Natural killer cell (primary cell): ENCODE measurements around the gene ADM5. TPM values are rescaled to one million over a fixed set of nuclear protein-coding genes. Genes with fewer than 3 reads are reported as not detected.

Source experiments
- ATAC-seq, 3 donors: fragments of 150-1000 bp in 2 of 3; fragments of 200-7000 bp in 1 of 3; cut with Tn5 transposase; 1 replicate in 1 of 3; 2 replicates in 2 of 3; pipeline ENCODE4 v1.10.0; 2021; ENCODE audit warnings: mild to moderate bottlenecking in 2 of 3, moderate library complexity in 2 of 3
- DNase-seq, 2 donors: peaks; one replicate each; pipeline versions ENCODE4 v3.0.0 to v3.0.0-alpha.2; 2013 to 2021; ENCODE audit warnings: mixed read lengths in 1 of 2
- H3K27ac ChIP-seq: one replicate; pipeline ENCODE4 v1.5.1; 2013; ENCODE audit warnings: mild to moderate bottlenecking, low read length
- H3K27me3 ChIP-seq: one replicate; pipeline ENCODE4 v1.6.1; 2013; ENCODE audit warnings: low read length; ENCODE audit not compliant: control insufficient read depth, insufficient read depth
- H3K36me3 ChIP-seq: one replicate; pipeline ENCODE4 v1.6.1; 2013; ENCODE audit warnings: low read length; ENCODE audit not compliant: control insufficient read depth, insufficient read depth
- H3K4me1 ChIP-seq: one replicate; pipeline ENCODE4 v1.6.1; 2013; ENCODE audit warnings: low read length; ENCODE audit not compliant: control insufficient read depth, insufficient read depth
- H3K4me3 ChIP-seq: one replicate; pipeline ENCODE4 v1.5.1; 2013; ENCODE audit warnings: low read length
- H3K9me3 ChIP-seq: one replicate; pipeline ENCODE4 v1.6.1; 2013; ENCODE audit warnings: low read length; ENCODE audit not compliant: control insufficient read depth, insufficient read depth
- H3K27ac Mint-ChIP-seq, 2 donors: one replicate each; pipeline ENCODE4 v1.8.0; 2022; ENCODE audit warnings: mild to moderate bottlenecking in 2 of 2, mixed read lengths in 2 of 2, moderate library complexity in 1 of 2
- H3K27me3 Mint-ChIP-seq, 2 donors: one replicate each; pipeline ENCODE4 v1.8.0; 2022; ENCODE audit warnings: low read depth in 2 of 2, mixed read lengths in 2 of 2
- H3K36me3 Mint-ChIP-seq: one replicate; pipeline ENCODE4 v1.8.0; 2022; ENCODE audit warnings: mixed read lengths
- H3K4me1 Mint-ChIP-seq, 2 donors: one replicate each; pipeline ENCODE4 v1.8.0; 2022; ENCODE audit warnings: mixed read lengths in 2 of 2
- H3K4me3 Mint-ChIP-seq: one replicate; pipeline ENCODE4 v1.8.0; 2022; ENCODE audit warnings: mild to moderate bottlenecking, moderate library complexity, mixed read lengths
- H3K9me3 Mint-ChIP-seq, 2 donors: one replicate each; pipeline ENCODE4 v1.8.0; 2022; ENCODE audit warnings: mixed read lengths in 2 of 2
- CTCF ChIP-seq: fragments of 200-600 bp; IDR thresholded peaks from one replicate; pipeline ENCODE4 v1.8.0; 2022; ENCODE audit warnings: antibody characterized with exemption
- WGBS: methylation state at CpG from one replicate; pipeline ENCODE4 v1.1.7; 2013; ENCODE audit warnings: missing lambda C conversion rate; ENCODE audit not compliant: insufficient coverage; 5-methylcytosine and 5-hydroxymethylcytosine counted together
- intact Hi-C: fragments of 100-400 bp; cut with micrococcal nuclease; formaldehyde crosslinking; loops from one replicate; pipeline ENCODE4 v1.14.2; 2022
- total RNA-seq, 4 donors: library from RNA; stranded (reverse); fragments of 120-200 nt in 1 of 4; gene quantifications; one replicate each; pipeline versions ENCODE4 v1.2.3 to v1.2.4, GENCODE V29; 2013 to 2022

The ADM5 gene
- total RNA-seq, 3 donors from 2014 or later (not counting 1 experiment from before 2014, with no cell fraction given): 2.3 to 2.9 (median 2.4) TPM

GRCh38 chr19:49677901-49678674 is 11.3 kb upstream of the ADM5 start:
- ATAC-seq: peak; percentile 14 to 17 (median 16)
- H3K4me3 Mint-ChIP-seq: peak overlapping the region; percentile 86
- no peaks in the 10 kb centered on the region for H3K36me3 Mint-ChIP-seq
- Histone ChIP-seq H3K27ac (peak overlapping the region; percentile 93), H3K27me3 (no peaks in the 10 kb centered on the region), H3K36me3 (peaks cover 15% of the 10 kb centered on the region), H3K4me1 (peaks cover 39% of the 10 kb centered on the region), H3K4me3 (peak overlapping the region; percentile 87), H3K9me3 (no peaks in the 10 kb centered on the region)
- peak; percentile 63 for TF ChIP-seq CTCF
- peaks cover 25 to 47% of the 10 kb centered on the region in 2 donors for H3K4me1 Mint-ChIP-seq
- DNase-seq: peak; percentile 72 to 92
- 6% methylated on average over 15 of the region's 21 CpGs for WGBS
- peak overlapping the region; percentile 98 to 99 for H3K27ac Mint-ChIP-seq
- H3K27me3 Mint-ChIP-seq: no peaks in the 10 kb centered on the region
- H3K9me3 Mint-ChIP-seq: no peaks in the 10 kb centered on the region
- intact Hi-C loops: loop anchor here (1.0 to 5.0 kb wide), 5 partner anchors 38 to 285 kb away; partner anchors contain the start of genes PNKP, PRR12, RPS11 and RRAS

- Mint-ChIP-seq H3K36me3 (no peaks in the 10 kb centered on the region), H3K27ac (peak overlapping the region; percentile 98 to 99), H3K4me3 (no peak overlapping the region), H3K9me3 (no peaks in the 10 kb centered on the region), H3K4me1 (peaks cover 25 to 43% of the 10 kb centered on the region in 2 donors), H3K27me3 (no peaks in the 10 kb centered on the region)
- H3K27me3 ChIP-seq: no peaks in the 10 kb centered on the region
- intact Hi-C loops: loop anchor here (2.0 to 5.0 kb wide), 3 partner anchors 88 to 286 kb away; partner anchors contain the start of genes PNKP and PRR12
- peaks cover 21% of the 10 kb centered on the region for H3K36me3 ChIP-seq
- H3K4me1 ChIP-seq: peaks cover 39% of the 10 kb centered on the region
- WGBS: 73% methylated on average over 11 of the region's 12 CpGs
- H3K4me3 ChIP-seq: no peak overlapping the region
- ATAC-seq: no peak
- no peaks in the 10 kb centered on the region for H3K9me3 ChIP-seq
- DNase-seq: peak in 1 of 2 donors; percentile 42
- no peak for TF ChIP-seq CTCF
- no peak overlapping the region for H3K27ac ChIP-seq
Observed at GRCh38 chr19:49678985-49679770, 10.2 kb upstream of the ADM5 start.

DNA sequence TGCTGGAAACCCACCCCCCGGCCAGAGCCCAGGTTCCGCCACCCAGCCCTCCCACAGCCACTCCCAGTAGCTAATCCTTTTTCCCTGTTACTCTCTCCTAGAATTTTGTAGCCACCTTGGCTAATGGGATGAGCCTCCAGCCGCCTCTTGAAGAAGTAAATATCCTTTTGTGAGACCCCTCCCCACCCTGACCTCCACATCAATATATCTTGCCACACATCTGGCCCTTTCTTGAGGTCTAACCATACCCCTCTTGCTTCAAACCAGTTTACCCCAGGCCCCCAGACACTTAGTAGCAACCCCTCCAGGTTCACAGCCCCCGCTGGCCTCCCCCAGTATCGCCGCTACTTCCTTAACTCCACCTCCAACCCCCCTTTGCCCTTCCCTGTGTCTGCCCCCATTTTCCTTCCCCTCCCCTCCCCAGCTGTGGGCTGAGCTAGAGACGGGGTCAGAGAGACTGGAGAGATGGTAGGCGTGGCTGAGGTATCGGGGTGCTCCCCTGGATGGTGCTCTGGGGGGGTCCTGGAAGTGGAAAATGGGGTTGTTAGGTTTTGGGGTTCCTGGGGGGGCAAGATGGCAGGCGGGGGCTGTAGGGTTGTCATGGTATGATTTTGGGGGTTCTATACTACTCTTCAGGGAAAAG is 9.5 kb upstream of the ADM5 start:
- Histone ChIP-seq H3K27me3 (no peaks in the 10 kb centered on the region), H3K4me3 (no peak overlapping the region), H3K9me3 (no peaks in the 10 kb centered on the region), H3K27ac (peak overlapping the region; percentile 47), H3K4me1 (peaks cover 39% of the 10 kb centered on the region), H3K36me3 (peaks cover 27% of the 10 kb centered on the region)
- intact Hi-C loops: loop anchor here (1.0 to 5.0 kb wide), 8 partner anchors 15 to 454 kb away; partner anchors contain the start of genes BCL2L12, IRF3, PNKP and PRR12
- ATAC-seq (no peak), DNase-seq (no peak)
- Mint-ChIP-seq H3K4me1 (peaks cover 25 to 43% of the 10 kb centered on the region in 2 donors), H3K27ac (peak overlapping the region; percentile 98 to 99), H3K4me3 (no peak overlapping the region), H3K36me3 (no peaks in the 10 kb centered on the region), H3K9me3 (no peaks in the 10 kb centered on the region), H3K27me3 (no peaks in the 10 kb centered on the region)
- WGBS: 78% methylated on average over 8 of the region's 10 CpGs
- TF ChIP-seq CTCF: no peak
